Measurements from ENCODE around the gene IL2RA. TPM values are rescaled to one million over a fixed set of nuclear protein-coding genes. Genes with fewer than 3 reads are reported as not detected.

IL2RA gene
- total and polyA plus RNA-seq, 10 of the 15 experiments (the other 5 are each of a cell fraction or from before 2014, with no cell fraction given) = 2.2 to 6.0 (median 4.9) TPM

GRCh38 chr10:6024334-6024682 is 37.9 kb downstream of the IL2RA start:
- H2AFZ ChIP-seq (ENCODE audit: control insufficient read depth, low read depth, low read length) = no peak overlapping the region
- no peak for TF ChIP-seq TARDBP (IDR thresholded peaks at IDR 0.05; ENCODE audit: borderline replicate concordance)
- TF ChIP-seq, protein P1, sequence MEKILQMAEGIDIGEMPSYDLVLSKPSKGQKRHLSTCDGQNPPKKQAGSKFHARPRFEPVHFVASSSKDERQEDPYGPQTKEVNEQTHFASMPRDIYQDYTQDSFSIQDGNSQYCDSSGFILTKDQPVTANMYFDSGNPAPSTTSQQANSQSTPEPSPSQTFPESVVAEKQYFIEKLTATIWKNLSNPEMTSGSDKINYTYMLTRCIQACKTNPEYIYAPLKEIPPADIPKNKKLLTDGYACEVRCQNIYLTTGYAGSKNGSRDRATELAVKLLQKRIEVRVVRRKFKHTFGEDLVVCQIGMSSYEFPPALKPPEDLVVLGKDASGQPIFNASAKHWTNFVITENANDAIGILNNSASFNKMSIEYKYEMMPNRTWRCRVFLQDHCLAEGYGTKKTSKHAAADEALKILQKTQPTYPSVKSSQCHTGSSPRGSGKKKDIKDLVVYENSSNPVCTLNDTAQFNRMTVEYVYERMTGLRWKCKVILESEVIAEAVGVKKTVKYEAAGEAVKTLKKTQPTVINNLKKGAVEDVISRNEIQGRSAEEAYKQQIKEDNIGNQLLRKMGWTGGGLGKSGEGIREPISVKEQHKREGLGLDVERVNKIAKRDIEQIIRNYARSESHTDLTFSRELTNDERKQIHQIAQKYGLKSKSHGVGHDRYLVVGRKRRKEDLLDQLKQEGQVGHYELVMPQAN (conservative IDR thresholded peaks at IDR 0.05) = no peak
- TF ChIP-seq KAT2A (conservative IDR thresholded peaks at IDR 0.05; ENCODE audit: control insufficient read depth, low read depth, low read length) = no peak
- TF ChIP-seq HDAC6 (IDR thresholded peaks at IDR 0.05; ENCODE audit: unreplicated experiment) = no peak
- TF ChIP-seq USF2 (IDR thresholded peaks at IDR 0.05; ENCODE audit: borderline replicate concordance, low read depth, low read length) = no peak
- no peak for TF ChIP-seq NRF1 (conservative IDR thresholded peaks at IDR 0.05; ENCODE audit: low read depth, low read length)
- no peak for TF ChIP-seq NFYB (IDR thresholded peaks at IDR 0.05; ENCODE audit: insufficient read depth, low read depth, low read length)
- TF ChIP-seq HDAC2 (IDR thresholded peaks at IDR 0.05) = no peak
- no peak for TF ChIP-seq PKNOX1 (IDR thresholded peaks at IDR 0.05)
- no peak for TF ChIP-seq BCLAF1 (IDR thresholded peaks at IDR 0.05)
- TF ChIP-seq, protein P2, sequence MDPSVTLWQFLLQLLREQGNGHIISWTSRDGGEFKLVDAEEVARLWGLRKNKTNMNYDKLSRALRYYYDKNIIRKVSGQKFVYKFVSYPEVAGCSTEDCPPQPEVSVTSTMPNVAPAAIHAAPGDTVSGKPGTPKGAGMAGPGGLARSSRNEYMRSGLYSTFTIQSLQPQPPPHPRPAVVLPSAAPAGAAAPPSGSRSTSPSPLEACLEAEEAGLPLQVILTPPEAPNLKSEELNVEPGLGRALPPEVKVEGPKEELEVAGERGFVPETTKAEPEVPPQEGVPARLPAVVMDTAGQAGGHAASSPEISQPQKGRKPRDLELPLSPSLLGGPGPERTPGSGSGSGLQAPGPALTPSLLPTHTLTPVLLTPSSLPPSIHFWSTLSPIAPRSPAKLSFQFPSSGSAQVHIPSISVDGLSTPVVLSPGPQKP (IDR thresholded peaks at IDR 0.05; ENCODE audit: low read depth, low read length) = no peak
- no peaks in the 10 kb centered on the region for H3K79me2 ChIP-seq (ENCODE audit: control insufficient read depth, insufficient read depth, low read length)
- no peaks in the 10 kb centered on the region for H4K20me1 ChIP-seq (ENCODE audit: control insufficient read depth, insufficient read depth)
- no peak overlapping the region for H3K4me3 ChIP-seq
- no peak overlapping the region for H3K9ac ChIP-seq (ENCODE audit: control insufficient read depth, insufficient read depth, low read length)
- in situ Hi-C loops (cut with MboI) (no loop called here), intact Hi-C loops (cut with micrococcal nuclease; ENCODE audit: unreplicated experiment) (no loop called here)
- POLR2A ChIA-PET = no interaction called here
- H3K4me1 ChIP-seq (ENCODE audit: control insufficient read depth, insufficient read depth, low read length) = no peaks in the 10 kb centered on the region
- 51% methylated on average over 10 of the region's 10 CpGs for WGBS (ENCODE audit: insufficient coverage, insufficient replicate concordance, low lambda C conversion rate, missing lambda C conversion rate)
- CTCF ChIA-PET = interaction anchor here (0.7 kb wide), 1 partner anchor 10 kb away, joined by 3 read pairs; no protein-coding TSS in a partner anchor
- RAD21 ChIA-PET (ENCODE audit: unreplicated experiment) = no interaction called here
- H3K4me2 ChIP-seq (ENCODE audit: control insufficient read depth, insufficient read depth) = no peak overlapping the region
- ATAC-seq (no peak), DNase-seq (ENCODE audit: low read depth, low spot score) (no peak), FAIRE-seq (no peak)
- H3K9me3 ChIP-seq (replicated peaks; ENCODE audit: control insufficient read depth, insufficient read depth, low read length) = no peaks in the 10 kb centered on the region
- H3K27ac ChIP-seq (ENCODE audit: control insufficient read depth, insufficient read depth) = no peak overlapping the region
- H3K36me3 ChIP-seq (ENCODE audit: control insufficient read depth in 2 of 2, insufficient read depth in 2 of 2, low read length in 1 of 2) = no peaks in the 10 kb centered on the region
- no TSS peak for BruUV-seq (replicated peaks)
- H3K27me3 ChIP-seq (replicated peaks in 1 of 2; ENCODE audit: control insufficient read depth in 2 of 2, insufficient read depth in 2 of 2, low read length in 1 of 2) = no peaks in the 10 kb centered on the region
- SMC1A ChIA-PET (ENCODE audit: uncharacterized antibody, unreplicated experiment) = interaction anchor here (0.7 to 1.3 kb wide), 2 partner anchors 10 kb away, joined by 3 read pairs; no protein-coding TSS in a partner anchor
